ENCODE measurements around the gene CBX5. TPM values are rescaled to one million over a fixed set of nuclear protein-coding genes. Genes with fewer than 3 reads are reported as not detected.

The CBX5 gene
- total RNA-seq, 2 donors from 2014 or later, result 27.0 to 34.3 TPM

DNA sequence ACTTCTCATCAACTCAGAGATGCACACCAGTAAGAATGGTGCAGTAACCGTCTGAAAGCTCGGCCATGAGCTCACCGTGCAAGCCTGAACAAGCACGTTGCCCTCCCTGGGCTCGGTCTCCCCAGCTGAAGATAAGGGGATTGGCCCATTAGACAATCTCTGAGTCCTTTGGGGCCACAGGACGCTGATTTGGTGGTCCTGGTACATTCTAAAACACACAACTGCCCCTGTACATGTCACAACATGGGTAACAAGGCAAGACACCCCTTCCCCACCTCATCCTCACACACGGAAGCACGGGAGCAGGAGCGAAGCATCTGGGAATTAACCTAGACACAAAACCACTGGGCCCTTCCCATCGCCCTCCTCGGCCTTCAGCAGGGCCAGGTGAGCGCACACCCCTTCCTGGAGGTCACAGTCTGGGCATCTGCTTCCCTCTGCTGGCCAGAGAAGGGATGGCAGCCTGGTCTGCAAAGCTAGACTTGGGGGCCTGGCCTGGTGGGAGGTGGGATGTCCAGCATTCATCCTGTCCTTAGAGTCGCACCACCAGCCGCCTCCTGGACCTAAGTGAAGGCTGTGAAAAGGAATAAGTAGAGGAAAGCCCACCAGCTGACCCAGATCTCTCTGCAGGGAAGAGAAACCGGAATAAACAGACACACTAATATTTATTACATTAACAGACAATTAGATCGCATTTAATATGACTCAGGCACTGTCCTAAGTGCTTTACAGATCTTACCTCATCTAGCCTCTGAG is 72.2 kb downstream of the CBX5 start:
- peaks cover 0 to 5% of the 10 kb centered on the region in 2 donors for H3K27me3 ChIP-seq
- H3K4me3 ChIP-seq, result no peak overlapping the region
- WGBS, 2 donors, result 37 to 41% methylated on average over 13 to 16 of the region's 16 CpGs
- DNase-seq (peak; percentile 77 to 85 (median 80)), ATAC-seq (peak; percentile 84)
- H3K4me1 ChIP-seq, result no peaks in the 10 kb centered on the region
- intact Hi-C loops (cut with DNase I), result no loop called here
- no peaks in the 10 kb centered on the region for H3K36me3 ChIP-seq (replicated peaks in 1 of 2; ENCODE audit: insufficient read depth in 1 of 2, low read depth in 2 of 2)
- TF ChIP-seq, protein P1, sequence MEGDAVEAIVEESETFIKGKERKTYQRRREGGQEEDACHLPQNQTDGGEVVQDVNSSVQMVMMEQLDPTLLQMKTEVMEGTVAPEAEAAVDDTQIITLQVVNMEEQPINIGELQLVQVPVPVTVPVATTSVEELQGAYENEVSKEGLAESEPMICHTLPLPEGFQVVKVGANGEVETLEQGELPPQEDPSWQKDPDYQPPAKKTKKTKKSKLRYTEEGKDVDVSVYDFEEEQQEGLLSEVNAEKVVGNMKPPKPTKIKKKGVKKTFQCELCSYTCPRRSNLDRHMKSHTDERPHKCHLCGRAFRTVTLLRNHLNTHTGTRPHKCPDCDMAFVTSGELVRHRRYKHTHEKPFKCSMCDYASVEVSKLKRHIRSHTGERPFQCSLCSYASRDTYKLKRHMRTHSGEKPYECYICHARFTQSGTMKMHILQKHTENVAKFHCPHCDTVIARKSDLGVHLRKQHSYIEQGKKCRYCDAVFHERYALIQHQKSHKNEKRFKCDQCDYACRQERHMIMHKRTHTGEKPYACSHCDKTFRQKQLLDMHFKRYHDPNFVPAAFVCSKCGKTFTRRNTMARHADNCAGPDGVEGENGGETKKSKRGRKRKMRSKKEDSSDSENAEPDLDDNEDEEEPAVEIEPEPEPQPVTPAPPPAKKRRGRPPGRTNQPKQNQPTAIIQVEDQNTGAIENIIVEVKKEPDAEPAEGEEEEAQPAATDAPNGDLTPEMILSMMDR (IDR thresholded peaks at IDR 0.05), result peak; percentile 75 to 90 (median 84)
- TF ChIP-seq POLR2A (IDR thresholded peaks at IDR 0.05), result no peak
- no peak overlapping the region for H3K27ac ChIP-seq
- H3K9me3 ChIP-seq, result no peaks in the 10 kb centered on the region

DNA sequence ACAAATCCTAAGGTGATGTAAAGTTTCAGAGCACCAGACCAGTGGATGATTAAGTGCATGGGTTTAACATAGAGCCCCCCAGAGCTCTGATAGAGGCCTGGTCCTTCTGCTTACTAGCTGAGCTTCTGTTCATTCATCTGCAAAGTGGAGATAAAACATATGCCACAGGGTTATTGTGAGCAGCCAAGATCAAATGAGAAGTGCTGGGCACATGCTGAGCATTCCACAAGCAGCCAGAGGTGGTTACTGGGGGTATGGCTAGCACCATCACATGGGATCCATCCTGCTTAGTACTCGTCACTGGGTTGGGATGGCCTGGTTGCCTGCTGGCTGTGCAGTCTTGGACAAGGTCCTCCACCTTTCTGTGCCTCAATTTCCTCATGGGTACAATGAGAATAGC is 73.1 kb downstream of the CBX5 start:
- no peaks in the 10 kb centered on the region for H3K4me1 ChIP-seq
- no peaks in the 10 kb centered on the region for H3K36me3 ChIP-seq (replicated peaks in 1 of 2; ENCODE audit: insufficient read depth in 1 of 2, low read depth in 2 of 2)
- H3K4me3 ChIP-seq, result no peak overlapping the region
- WGBS, 2 donors, result 67 to 75% methylated on average over 1 of the region's 1 CpG
- peaks cover 0 to 5% of the 10 kb centered on the region in 2 donors for H3K27me3 ChIP-seq
- ATAC-seq (no peak), DNase-seq (no peak)
- no peak overlapping the region for H3K27ac ChIP-seq
- H3K9me3 ChIP-seq, result no peaks in the 10 kb centered on the region
- no peak for TF ChIP-seq POLR2A (IDR thresholded peaks at IDR 0.05)
- TF ChIP-seq, protein P1 (IDR thresholded peaks at IDR 0.05), result no peak
- intact Hi-C loops (cut with DNase I), result no loop called here

DNA sequence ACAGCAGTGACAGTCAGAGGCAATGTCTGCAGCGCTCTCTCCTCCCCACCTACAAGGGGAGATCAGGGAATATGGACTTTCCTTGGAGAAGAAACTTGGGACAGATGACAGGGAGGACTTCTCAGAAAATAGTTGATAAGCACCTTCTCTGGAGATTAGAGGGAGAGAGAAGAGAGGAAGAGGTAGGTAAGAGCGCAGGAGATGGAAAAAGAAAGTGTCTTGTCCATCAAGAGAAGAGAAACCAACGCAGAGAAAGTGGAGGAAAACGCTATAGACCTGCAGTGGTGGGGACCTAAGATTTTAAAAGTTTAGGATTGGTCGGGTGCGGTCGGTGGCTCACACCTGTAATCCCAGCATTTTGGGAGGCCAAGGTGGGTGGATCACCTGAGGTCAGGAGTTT is 75.6 kb downstream of the CBX5 start:
- no peak for TF ChIP-seq POLR2A (IDR thresholded peaks at IDR 0.05)
- TF ChIP-seq, protein P1 (IDR thresholded peaks at IDR 0.05), result no peak
- peaks cover 0 to 3% of the 10 kb centered on the region in 2 donors for H3K27me3 ChIP-seq
- intact Hi-C loops (cut with DNase I), result loop anchor here (5.0 kb wide), 1 partner anchor 202 kb away; the partner anchor contains the start of gene HOXC9
- no peaks in the 10 kb centered on the region for H3K36me3 ChIP-seq (replicated peaks in 1 of 2; ENCODE audit: insufficient read depth in 1 of 2, low read depth in 2 of 2)
- ATAC-seq (no peak), DNase-seq (no peak)
- H3K27ac ChIP-seq, result no peak overlapping the region
- 63 to 72% methylated on average over 7 of the region's 7 CpGs for WGBS, 2 donors
- H3K4me3 ChIP-seq, result no peak overlapping the region
- H3K4me1 ChIP-seq, result no peaks in the 10 kb centered on the region
- H3K9me3 ChIP-seq, result no peaks in the 10 kb centered on the region

GRCh38 chr12:54201001-54201794 is 78.7 kb downstream of the CBX5 start:
- ATAC-seq (peak; percentile 88), DNase-seq (peak; percentile 63 to 68 (median 66))
- TF ChIP-seq, protein P1 (IDR thresholded peaks at IDR 0.05), result peak; percentile 90 to 99 (median 97)
- no peak for TF ChIP-seq POLR2A (IDR thresholded peaks at IDR 0.05)
- Histone ChIP-seq H3K27me3 (no peaks in the 10 kb centered on the region), H3K4me3 (no peak overlapping the region), H3K9me3 (no peaks in the 10 kb centered on the region), H3K27ac (no peak overlapping the region), H3K36me3 (replicated peaks in 1 of 2; ENCODE audit: insufficient read depth in 1 of 2, low read depth in 2 of 2) (no peaks in the 10 kb centered on the region), H3K4me1 (no peaks in the 10 kb centered on the region)
- intact Hi-C loops (cut with DNase I), result loop anchor here (5.0 kb wide), 1 partner anchor 199 kb away; the partner anchor contains the start of gene HOXC9
- 21 to 65% methylated on average over 2 to 8 of the region's 8 CpGs for WGBS, 2 donors

Measured in body of pancreas (tissue), 4 donors.